GM03348 (cell line): ENCODE data around the gene PPHLN1.

Experiments used
- DNase-seq: peaks from one replicate; pipeline ENCODE4 v3.0.0; 2012; ENCODE audit warnings: low spot score

The PPHLN1 gene

DNA sequence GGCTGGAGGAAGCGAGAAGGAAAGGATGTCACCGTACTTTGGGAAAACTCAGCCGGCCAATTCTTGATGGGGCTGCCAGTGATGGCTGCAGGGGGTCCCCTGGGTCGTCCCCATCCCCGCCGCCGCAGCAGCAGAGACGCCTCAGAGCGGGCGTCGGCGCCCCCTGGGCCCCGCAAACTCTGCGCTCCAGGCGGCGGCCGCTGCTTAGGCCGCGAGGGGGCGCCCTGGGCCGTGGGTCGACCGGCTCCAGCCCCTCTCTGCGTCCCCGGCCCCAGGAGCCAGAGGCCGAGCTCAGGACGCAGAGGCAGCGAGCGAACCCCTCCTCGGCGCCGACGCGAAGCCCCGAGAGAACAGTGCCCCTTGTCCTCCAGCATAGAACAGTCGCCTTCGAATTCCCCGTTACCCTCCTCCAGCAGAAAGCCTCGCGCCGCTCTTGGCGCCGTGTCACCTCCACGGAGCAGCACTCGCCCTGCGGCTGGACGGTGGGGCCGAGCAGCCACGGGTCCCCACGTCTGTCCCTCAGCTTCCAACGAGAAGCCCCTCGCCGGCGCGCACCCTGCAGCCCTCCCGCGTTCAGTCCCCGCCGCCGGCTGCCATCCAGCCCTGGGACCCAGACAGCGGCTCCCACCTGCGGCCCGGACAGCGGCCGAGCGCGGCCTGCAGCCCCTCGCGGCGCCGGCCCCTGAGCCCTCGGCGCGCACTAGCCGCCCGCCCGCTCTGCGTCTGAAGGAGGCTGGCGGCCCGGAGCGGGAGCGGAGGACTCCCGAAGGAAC, 157.0 kb downstream of the PPHLN1 start:
- peak; percentile 93 for DNase-seq

DNA sequence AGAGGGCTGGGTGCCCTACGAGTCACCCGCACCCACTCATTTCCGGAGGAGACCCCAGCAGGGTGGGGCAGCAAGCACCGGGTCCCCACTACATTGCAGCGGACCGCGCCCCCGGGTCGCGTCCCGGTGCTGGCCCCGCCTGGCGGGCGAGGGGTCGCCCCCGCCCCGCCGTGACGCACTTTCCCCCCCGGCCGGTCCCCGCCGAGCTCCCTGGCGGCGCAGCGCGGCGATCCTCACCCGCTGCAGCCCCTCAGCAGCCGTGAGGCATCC, 157.5 kb downstream of the PPHLN1 start:
- DNase-seq, result peak; percentile 55

DNA sequence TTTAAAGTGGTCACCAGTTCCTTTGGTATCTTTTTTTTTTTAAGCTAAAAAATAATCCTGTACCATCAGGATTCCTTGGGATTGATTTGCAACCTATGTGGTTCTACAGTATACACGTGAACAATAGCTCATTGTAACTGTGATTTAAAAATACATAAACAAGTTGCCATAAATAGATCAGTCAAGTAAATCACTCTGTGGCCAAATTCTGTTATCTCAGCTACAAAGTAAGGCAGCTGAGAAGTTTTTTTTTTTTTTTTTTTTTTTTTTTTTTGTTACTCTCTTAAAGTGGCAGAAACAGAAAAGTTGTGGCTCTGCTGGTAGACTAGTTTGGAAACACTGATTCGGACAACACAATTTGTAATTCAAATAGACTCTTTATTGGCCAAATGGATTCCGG, 159.0 kb downstream of the PPHLN1 start:
- no peak for DNase-seq

DNA sequence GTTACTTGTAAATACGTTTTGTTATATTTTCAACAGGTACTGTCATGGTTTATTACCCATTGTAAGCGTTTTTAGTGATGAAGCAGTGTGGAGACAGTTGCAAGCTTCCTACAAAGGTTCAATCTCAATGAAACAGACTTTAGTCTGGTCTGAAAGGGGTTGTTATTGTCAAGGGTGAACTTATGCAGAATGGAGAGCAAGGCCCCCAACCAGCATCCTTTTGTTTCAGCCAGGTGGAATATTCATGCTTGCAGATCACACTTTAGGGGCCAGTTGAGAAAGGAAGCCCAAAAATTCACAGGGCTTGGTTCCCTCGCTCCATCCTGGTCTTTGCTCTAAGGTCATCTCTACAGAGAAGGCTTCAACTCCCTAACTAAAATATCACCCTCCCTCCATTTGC, 159.9 kb downstream of the PPHLN1 start:
- DNase-seq, result no peak

DNA sequence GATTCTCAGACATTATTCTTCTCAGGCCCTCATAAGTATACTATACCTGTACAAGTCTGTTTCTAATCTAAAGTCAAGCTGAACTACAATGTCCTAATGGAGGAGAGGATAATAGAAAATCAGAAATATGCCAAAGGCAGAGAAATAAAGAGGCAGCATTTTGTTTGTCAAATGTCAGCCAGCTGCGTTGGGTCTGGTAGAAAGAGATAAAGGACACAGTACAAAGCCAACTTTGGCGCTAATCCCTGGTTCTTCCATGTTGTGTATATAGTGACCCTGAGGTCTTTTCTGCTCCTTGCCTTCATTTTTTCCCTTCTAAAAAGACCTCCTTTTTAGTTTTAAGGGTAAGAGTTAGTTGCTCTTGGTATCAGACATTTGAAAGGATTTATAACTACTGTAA, 160.4 kb downstream of the PPHLN1 start:
- no peak for DNase-seq

DNA sequence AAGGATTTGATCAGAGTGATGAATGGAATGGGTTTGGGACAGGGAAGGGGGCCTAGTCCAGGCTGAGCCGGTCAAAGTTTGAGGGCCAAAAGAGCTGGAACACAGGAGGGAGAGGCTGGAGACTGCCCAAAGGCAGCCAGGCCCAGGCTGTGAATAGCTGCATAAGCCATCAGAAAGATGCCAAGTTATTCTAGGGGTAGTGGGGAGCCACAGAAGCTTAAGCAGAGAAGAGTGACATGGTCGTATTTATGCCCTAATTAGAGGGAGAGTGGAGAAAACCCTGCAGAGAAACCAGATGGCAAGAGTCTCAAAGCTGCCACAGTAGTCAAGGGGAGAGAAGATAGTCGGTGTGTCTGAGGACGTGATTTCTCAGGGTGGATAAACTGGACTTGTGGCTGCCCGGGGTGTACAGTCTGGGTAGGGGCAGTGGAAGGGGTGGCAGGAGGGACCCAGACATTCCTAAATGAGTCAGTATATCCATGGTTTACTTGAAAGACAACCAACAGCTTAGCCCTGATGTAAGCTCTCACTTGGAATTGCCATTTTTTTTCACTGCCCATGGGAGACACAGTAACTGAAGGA, 164.4 kb downstream of the PPHLN1 start:
- DNase-seq, result no peak
